A549 (cell line): ENCODE data around the gene CCDC40.

Source experiments
- CTCF ChIP-seq: fragments of >200 bp; sonication (Bioruptor Twin); formaldehyde crosslinking; IDR thresholded peaks from 3 replicates; pipeline ENCODE4 v1.5.1; 2016
- HDAC2 ChIP-seq: fragments of 200-600 bp; sonication (generic); IDR thresholded peaks from 2 replicates; pipeline ENCODE4 v1.6.1; 2016
- HOXA7 ChIP-seq: fragments of 250-450 bp; sonication (Bioruptor Pico); IDR thresholded peaks from 2 replicates; pipeline ENCODE4 v1.5.0; 2020; ENCODE audit warnings: mild to moderate bottlenecking, moderate library complexity
- HOXB13 ChIP-seq: fragments of 250-450 bp; sonication (Bioruptor Pico); IDR thresholded peaks from 2 replicates; pipeline ENCODE4 v1.5.0; 2020; ENCODE audit warnings: low read depth, mild to moderate bottlenecking, moderate library complexity
- KDM1A ChIP-seq: fragments of 200-600 bp; sonication (generic); IDR thresholded peaks from 2 replicates; pipeline ENCODE4 v1.6.1; 2016; ENCODE audit warnings: low read depth, mild to moderate bottlenecking
- MYC ChIP-seq: IDR thresholded peaks from 2 replicates; pipeline ENCODE4 v1.6.1; 2012; ENCODE audit warnings: mild to moderate bottlenecking, inconsistent platforms, low read length, improper control_type of control experiment, borderline replicate concordance
- POLR2A ChIP-seq: IDR thresholded peaks from 2 replicates; pipeline ENCODE4 v1.6.1; 2012; ENCODE audit warnings: mild to moderate bottlenecking, low read length
- TF ChIP-seq, protein P1 (sequence below): fragments of 200-600 bp; sonication (generic); IDR thresholded peaks from 2 replicates; pipeline ENCODE4 v1.6.1; 2016; ENCODE audit warnings: antibody characterized with exemption, mild to moderate bottlenecking, moderate library complexity

GRCh38 chr17:80043963-80044362, 7.5 kb downstream of the CCDC40 start:
- TF ChIP-seq CTCF: no peak
- TF ChIP-seq, protein P1, sequence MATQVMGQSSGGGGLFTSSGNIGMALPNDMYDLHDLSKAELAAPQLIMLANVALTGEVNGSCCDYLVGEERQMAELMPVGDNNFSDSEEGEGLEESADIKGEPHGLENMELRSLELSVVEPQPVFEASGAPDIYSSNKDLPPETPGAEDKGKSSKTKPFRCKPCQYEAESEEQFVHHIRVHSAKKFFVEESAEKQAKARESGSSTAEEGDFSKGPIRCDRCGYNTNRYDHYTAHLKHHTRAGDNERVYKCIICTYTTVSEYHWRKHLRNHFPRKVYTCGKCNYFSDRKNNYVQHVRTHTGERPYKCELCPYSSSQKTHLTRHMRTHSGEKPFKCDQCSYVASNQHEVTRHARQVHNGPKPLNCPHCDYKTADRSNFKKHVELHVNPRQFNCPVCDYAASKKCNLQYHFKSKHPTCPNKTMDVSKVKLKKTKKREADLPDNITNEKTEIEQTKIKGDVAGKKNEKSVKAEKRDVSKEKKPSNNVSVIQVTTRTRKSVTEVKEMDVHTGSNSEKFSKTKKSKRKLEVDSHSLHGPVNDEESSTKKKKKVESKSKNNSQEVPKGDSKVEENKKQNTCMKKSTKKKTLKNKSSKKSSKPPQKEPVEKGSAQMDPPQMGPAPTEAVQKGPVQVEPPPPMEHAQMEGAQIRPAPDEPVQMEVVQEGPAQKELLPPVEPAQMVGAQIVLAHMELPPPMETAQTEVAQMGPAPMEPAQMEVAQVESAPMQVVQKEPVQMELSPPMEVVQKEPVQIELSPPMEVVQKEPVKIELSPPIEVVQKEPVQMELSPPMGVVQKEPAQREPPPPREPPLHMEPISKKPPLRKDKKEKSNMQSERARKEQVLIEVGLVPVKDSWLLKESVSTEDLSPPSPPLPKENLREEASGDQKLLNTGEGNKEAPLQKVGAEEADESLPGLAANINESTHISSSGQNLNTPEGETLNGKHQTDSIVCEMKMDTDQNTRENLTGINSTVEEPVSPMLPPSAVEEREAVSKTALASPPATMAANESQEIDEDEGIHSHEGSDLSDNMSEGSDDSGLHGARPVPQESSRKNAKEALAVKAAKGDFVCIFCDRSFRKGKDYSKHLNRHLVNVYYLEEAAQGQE: no peak
- no peak; the same call in 1 of the 2 replicates for TF ChIP-seq KDM1A
- TF ChIP-seq HOXA7 (CRISPR knock-in tag): no peak
- TF ChIP-seq HDAC2: no peak
- TF ChIP-seq POLR2A: no peak
- no peak for TF ChIP-seq HOXB13 (CRISPR knock-in tag)
- TF ChIP-seq MYC: no peak
